Measurements from ENCODE around the gene RALGAPA1.

- no peak for TF ChIP-seq POLR2A (IDR thresholded peaks at IDR 0.05)
- no peak for TF ChIP-seq CTCF (IDR thresholded peaks at IDR 0.05)
Observed at GRCh38 chr14:35637269-35637668, 171.8 kb downstream of the RALGAPA1 start.
